NCI-H1417 (cell line): ENCODE data around the gene SH3D21.
A peak's percentile ranks its signal among the peaks of the same experiment; 100 is the strongest.

Source experiments
- DNase-seq, 3 experiments: peaks; one replicate each; lab custom pipeline; 2025; lab: John Stamatoyannopoulos, UW

The SH3D21 gene

GRCh38 chr1:36359383-36359782, 53.2 kb downstream of the SH3D21 start:
- DNase-seq = no peak

- no peak for DNase-seq
Measured at GRCh38 chr1:36359911-36360550, 53.9 kb downstream of the SH3D21 start.

- DNase-seq = no peak
Measured at GRCh38 chr1:36365381-36365780, 59.2 kb downstream of the SH3D21 start.

DNA sequence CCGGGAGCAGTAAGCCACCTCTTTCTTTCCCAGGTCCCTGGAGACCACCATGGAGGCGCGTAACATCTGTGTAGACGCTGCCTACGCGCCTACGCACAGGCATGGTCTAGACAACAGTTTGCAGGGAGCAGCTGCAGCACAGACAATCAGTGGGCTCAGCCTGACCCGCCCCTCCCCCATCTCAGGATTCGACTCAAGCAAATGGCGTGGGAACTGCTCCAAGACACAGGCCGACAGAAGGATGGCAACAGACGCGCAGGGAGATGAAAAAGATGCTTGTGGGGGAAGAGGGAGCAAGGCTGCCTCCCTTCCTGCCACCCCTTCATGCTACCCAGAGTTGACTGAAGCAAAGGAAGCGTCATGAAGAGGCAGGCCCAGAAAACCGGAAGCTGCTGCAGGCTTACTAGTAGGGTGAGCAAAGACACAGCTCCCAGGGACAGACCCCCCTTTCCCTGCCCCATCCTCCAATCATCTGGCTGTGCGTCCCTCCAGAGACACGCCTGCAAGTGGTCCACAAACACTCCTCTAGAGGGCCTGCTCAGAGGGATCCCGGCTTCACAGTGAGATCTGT, 60.0 kb downstream of the SH3D21 start:
- no peak for DNase-seq

DNA sequence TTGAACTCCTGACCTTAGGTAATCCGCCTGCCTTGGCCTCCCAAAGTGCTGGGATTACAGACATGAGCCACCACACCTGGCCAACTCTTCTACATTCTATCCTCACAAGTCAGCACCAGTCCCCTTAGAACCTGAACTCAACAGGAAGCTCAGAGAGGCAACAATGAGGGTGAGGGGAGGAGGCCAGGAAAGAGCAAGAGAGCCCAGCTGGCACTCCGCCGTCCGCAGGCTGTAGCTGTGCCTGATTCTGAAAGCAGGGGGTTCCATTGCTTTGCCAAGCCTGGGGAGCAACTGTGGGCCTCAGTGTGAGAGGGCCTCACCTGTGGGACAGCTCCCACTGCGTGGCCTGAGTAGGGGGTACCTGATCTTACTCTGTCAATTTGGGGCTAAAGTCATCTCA, 60.9 kb downstream of the SH3D21 start:
- no peak for DNase-seq

- DNase-seq = peak in 1 of 3 experiments; percentile 91
Measured at GRCh38 chr1:36367798-36368197, 61.6 kb downstream of the SH3D21 start.

- peak; percentile 67 to 90 (median 84) for DNase-seq
Measured at GRCh38 chr1:36369061-36369861, 63.1 kb downstream of the SH3D21 start.
